Heart right ventricle (tissue), 16 donors: ENCODE data around the gene TADA2A. TPM values are rescaled to one million over a fixed set of nuclear protein-coding genes. Genes with fewer than 3 reads are reported as not detected.

Source experiments
- ATAC-seq, 8 donors: fragments of 200-7000 bp; cut with Tn5 transposase; one replicate each; pipeline ENCODE4 v1.9.1; 2020; ENCODE audit warnings: mild to moderate bottlenecking in 8 of 8, moderate library complexity in 8 of 8, moderate number of reproducible peaks in 1 of 8
- DNase-seq, 2 donors: peaks; one replicate each; pipeline ENCODE4 v3.0.0-alpha.2; 2020
- H3K27ac ChIP-seq, 10 donors: fragments of 200-600 bp; sonication (generic) in 2 of 10; one replicate each; pipeline versions ENCODE4 v1.5.0 to v1.8.0; 2020 to 2022; ENCODE audit warnings: mild to moderate bottlenecking in 3 of 10
- H3K27me3 ChIP-seq, 7 donors: fragments of 200-600 bp; one replicate each; pipeline ENCODE4 v1.8.0; 2021 to 2022; ENCODE audit warnings: mild to moderate bottlenecking in 2 of 7
- H3K36me3 ChIP-seq, 9 donors: fragments of 200-600 bp; sonication (generic) in 1 of 9; one replicate each; pipeline versions ENCODE4 v1.5.0 to v1.8.0; 2020 to 2022; ENCODE audit warnings: mild to moderate bottlenecking in 2 of 9
- H3K4me1 ChIP-seq, 9 donors: fragments of 200-600 bp; sonication (generic) in 1 of 9; one replicate each; pipeline versions ENCODE4 v1.5.0 to v1.8.0; 2020 to 2022; ENCODE audit warnings: mild to moderate bottlenecking in 4 of 9
- H3K4me3 ChIP-seq, 10 donors: fragments of 200-600 bp; sonication (generic) in 2 of 10; one replicate each; pipeline versions ENCODE4 v1.5.0 to v1.8.0; 2020 to 2022; ENCODE audit warnings: mild to moderate bottlenecking in 7 of 10, moderate library complexity in 2 of 10
- H3K9me3 ChIP-seq, 11 donors: fragments of 200-600 bp in 10 of 11; sonication (generic) in 2 of 11; one replicate each; pipeline versions ENCODE4 v1.5.0 to v1.8.0; 2013 to 2022; ENCODE audit warnings: mild to moderate bottlenecking in 2 of 11, control low read depth in 1 of 11, moderate library complexity in 1 of 11
- CTCF ChIP-seq, 9 donors: fragments of 200-600 bp; sonication (generic) in 2 of 9; IDR thresholded peaks; one replicate each; pipeline versions ENCODE4 v1.5.0 to v1.8.0; 2021 to 2022; ENCODE audit warnings: antibody characterized with exemption in 9 of 9, mild to moderate bottlenecking in 5 of 9, moderate library complexity in 1 of 9
- WGBS, 2 donors: extraction: QIAGEN DNeasy Blood & Tissue Kit; methylation state at CpG; one replicate each; pipeline ENCODE4 v1.1.7; 2013; ENCODE audit warnings: inconsistent platforms in 1 of 2; 5-methylcytosine and 5-hydroxymethylcytosine counted together
- intact Hi-C, 10 donors: fragments of 100-400 bp; cut with DNase I; formaldehyde crosslinking; loops; one replicate each; pipeline versions ENCODE4 v1.11.1 to v1.14.2; 2022
- polyA plus RNA-seq, 2 donors: library from polyadenylated mRNA; stranded (reverse); fragments of 200-250 nt; gene quantifications; one replicate each; pipeline ENCODE4 v1.2.3, GENCODE V29; 2013
- total RNA-seq, 10 donors: library from RNA; stranded (reverse); fragmentation: NEBNext Ultra II Directional in 3 of 10; extraction: Animal tissue kit (Norgen Biotek cat#: 25700) in 3 of 10; gene quantifications; one replicate each; pipeline versions ENCODE4 v1.2.1 to v1.2.4, GENCODE V29; 2021 to 2023
- donor health status: Arrhythmogenic right ventricular cardiomyopathy.
- donor health status: ischemic (EF 13 %, LVEDD 7.1; RV severe dilation, severe dysfunction).
- donor health status: healthy with polysubstance abuse.
- donor health status: DM: no; HTN: yes; CAD: no.
- donor health status: DM: no; HTN: no; CAD: no.
- donor health status: ischemic (EF 25% LVEDD 6.9; RV normal size, moderate dysfunction).
- donor health status: ischemic (EF 25% LVEDD 5.7; RV mildly dilated, moderate dysfunction).
- donor health status: healthy.
- donor health status: DM: yes; HTN: yes; CAD: no.
- donor health status: Ischemic cardiomyopathy.
- donor health status: ischemic (EF 35%, LVEDD 5.7; RV mildly dilated, moderate dysfunction).
- donor health status: nonischemic (EF 11% LVEDD 7.7; RV severe dilation, severe dysfunction).
- donor health status: DM: yes; HTN: yes; CAD: no.
- donor health status: PGD.
- donor health status: ischemic (EF 29% LVEDD 5.4; RV normal size, mild dysfunction).
- donor health status: nonischemic (EF 23%, LVEDD 6.1; RV moderate dilation, normal function).

TADA2A gene
- total and polyA plus RNA-seq, 12 donors, result 6.7 to 18.4 (median 13.1) TPM

DNA sequence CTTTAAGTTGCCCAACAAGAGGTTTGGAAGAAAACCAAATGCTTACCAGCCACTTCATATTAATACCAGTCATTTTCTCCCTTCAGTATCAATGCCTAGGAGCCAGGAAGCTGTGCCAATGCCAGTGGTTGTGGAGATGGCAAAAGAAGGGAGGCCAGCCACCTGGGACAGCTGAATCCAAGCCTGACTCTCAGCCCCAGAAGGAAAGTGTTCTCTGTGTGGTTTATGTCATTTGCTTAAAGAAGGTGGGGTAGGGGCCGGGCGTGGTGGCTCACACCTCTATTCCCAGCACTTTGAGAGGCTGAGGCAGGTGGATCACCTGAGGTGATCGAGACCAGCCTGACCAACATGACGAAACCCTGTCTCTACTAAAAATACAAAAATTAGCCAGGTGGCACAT, 17.5 kb upstream of the TADA2A start:
- H3K36me3 ChIP-seq, result no peaks in the 10 kb centered on the region
- no peak overlapping the region for H3K4me3 ChIP-seq
- 97 to 98% methylated on average over 4 of the region's 4 CpGs for WGBS, 2 donors
- DNase-seq (no peak), ATAC-seq (no peak)
- intact Hi-C loops, result no loop called here
- H3K9me3 ChIP-seq, result no peaks in the 10 kb centered on the region
- peaks cover 0 to 17% (median 10%) of the 10 kb centered on the region in 9 donors for H3K4me1 ChIP-seq
- TF ChIP-seq CTCF (IDR thresholded peaks at IDR 0.05), result no peak
- no peak overlapping the region for H3K27ac ChIP-seq
- H3K27me3 ChIP-seq, result no peaks in the 10 kb centered on the region

DNA sequence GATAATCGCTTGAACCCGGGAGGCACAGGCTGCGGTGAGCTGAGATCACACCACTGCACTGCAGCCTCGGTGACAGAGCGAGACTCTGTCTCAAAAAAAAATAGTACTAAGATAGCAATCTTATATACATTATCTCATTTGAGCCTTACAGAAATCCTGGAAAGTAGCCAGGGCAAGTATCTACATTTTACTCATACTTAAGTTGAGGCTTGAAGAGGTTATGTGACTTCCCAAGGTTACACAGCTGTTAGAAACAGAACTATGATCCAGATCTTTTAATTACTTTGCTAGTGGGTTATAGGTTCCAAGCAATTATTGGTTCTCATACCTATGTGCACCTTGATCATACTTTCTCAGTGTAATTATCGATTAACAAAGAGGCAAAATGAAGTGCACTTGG, 15.5 kb upstream of the TADA2A start:
- WGBS, 2 donors, result 92 to 95% methylated on average over 6 of the region's 6 CpGs
- no peaks in the 10 kb centered on the region for H3K9me3 ChIP-seq
- DNase-seq (no peak), ATAC-seq (no peak)
- no peak overlapping the region for H3K27ac ChIP-seq
- no peaks in the 10 kb centered on the region for H3K27me3 ChIP-seq
- intact Hi-C loops, result no loop called here
- peaks cover 0 to 17% (median 10%) of the 10 kb centered on the region in 9 donors for H3K4me1 ChIP-seq
- no peak overlapping the region for H3K4me3 ChIP-seq
- no peaks in the 10 kb centered on the region for H3K36me3 ChIP-seq
- no peak for TF ChIP-seq CTCF (IDR thresholded peaks at IDR 0.05)

GRCh38 chr17:37392024-37392590, 14.6 kb upstream of the TADA2A start:
- WGBS, 2 donors, result 55% methylated on average over 3 of the region's 3 CpGs
- H3K27ac ChIP-seq, result no peak overlapping the region
- peak in 6 of 8 donors; percentile 61 to 98 (median 70) for ATAC-seq

DNA sequence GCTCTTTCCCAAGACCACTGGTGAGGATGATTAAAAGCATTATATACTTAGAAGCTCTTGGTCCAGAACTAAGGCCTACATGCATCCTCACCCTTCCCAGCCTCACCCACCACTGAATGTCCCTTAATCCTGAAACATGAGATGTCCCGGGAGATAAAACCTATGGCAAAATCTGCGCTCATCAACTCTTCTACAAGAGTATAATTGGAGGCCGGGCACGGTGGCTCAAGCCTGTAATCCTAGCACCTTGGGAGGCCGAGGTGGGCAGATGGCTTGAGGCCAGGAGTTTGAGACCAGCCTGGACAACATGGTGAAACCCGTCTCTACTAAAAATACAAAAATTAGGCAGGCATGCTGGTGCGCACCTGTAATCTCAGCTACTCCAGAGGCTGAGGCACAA, 13.3 kb upstream of the TADA2A start:
- no peak overlapping the region for H3K4me3 ChIP-seq
- no peak for ATAC-seq
- no peak for TF ChIP-seq CTCF (IDR thresholded peaks at IDR 0.05)

More at GRCh38 chr17:37392024-37392590, 14.6 kb upstream of the TADA2A start:
- peaks cover 0 to 17% (median 10%) of the 10 kb centered on the region in 9 donors for H3K4me1 ChIP-seq
- H3K9me3 ChIP-seq, result no peaks in the 10 kb centered on the region
- H3K36me3 ChIP-seq, result no peaks in the 10 kb centered on the region
- no peak for DNase-seq
- intact Hi-C loops, result no loop called here
- H3K4me3 ChIP-seq, result no peak overlapping the region
- H3K27me3 ChIP-seq, result no peaks in the 10 kb centered on the region
- TF ChIP-seq CTCF (IDR thresholded peaks at IDR 0.05), result no peak

More for the DNA sequence above, 13.3 kb upstream of the TADA2A start:
- Histone ChIP-seq H3K4me1 (peaks cover 0 to 24% (median 10%) of the 10 kb centered on the region in 9 donors), H3K36me3 (no peaks in the 10 kb centered on the region), H3K9me3 (no peaks in the 10 kb centered on the region), H3K27me3 (no peaks in the 10 kb centered on the region), H3K27ac (no peak overlapping the region)
- no peak for DNase-seq
- 97% methylated on average over 7 of the region's 7 CpGs for WGBS, 2 donors
- intact Hi-C loops, result no loop called here
